ENCODE measurements around the gene HS3ST5.
"Not testable (repeated sequence)": the region's sequence is repeated elsewhere in the genome, so short reads cannot be mapped to it uniquely, and the experiment has no call there.

HS3ST5 gene

GRCh38 chr6:114151064-114151690 lies 191.6 kb downstream of the HS3ST5 start:
- no peak for DNase-seq (ENCODE audit: low read depth)

- DNase-seq (ENCODE audit: low read depth): not testable (repeated sequence)
These were observed 193.6 kb downstream of the HS3ST5 start for GRCh38 chr6:114149182-114149581.

- DNase-seq (ENCODE audit: low read depth): no peak
These were observed 197.7 kb downstream of the HS3ST5 start for GRCh38 chr6:114144887-114145851.

- DNase-seq (ENCODE audit: low read depth): no peak
These were observed 200.6 kb downstream of the HS3ST5 start for GRCh38 chr6:114142258-114142657.

- no peak for DNase-seq (ENCODE audit: low read depth)
These were observed 202.4 kb downstream of the HS3ST5 start for GRCh38 chr6:114140416-114140815.

- no peak for DNase-seq (ENCODE audit: low read depth)
These were observed 204.1 kb downstream of the HS3ST5 start for GRCh38 chr6:114138577-114139248.

- no peak for DNase-seq (ENCODE audit: low read depth)
These were observed 207.4 kb downstream of the HS3ST5 start for GRCh38 chr6:114135363-114135971.

- no peak for DNase-seq (ENCODE audit: low read depth)
These were observed 209.0 kb downstream of the HS3ST5 start for GRCh38 chr6:114133816-114134215.

GRCh38 chr6:114131945-114132344 lies 210.9 kb downstream of the HS3ST5 start:
- no peak for DNase-seq (ENCODE audit: low read depth)

- no peak for DNase-seq (ENCODE audit: low read depth)
These were observed 217.2 kb downstream of the HS3ST5 start for GRCh38 chr6:114125576-114125975.

- no peak for DNase-seq (ENCODE audit: low read depth)
These were observed 220.7 kb downstream of the HS3ST5 start for GRCh38 chr6:114121913-114122662.

- no peak for DNase-seq (ENCODE audit: low read depth)
These were observed 223.8 kb downstream of the HS3ST5 start for GRCh38 chr6:114119056-114119455.

GRCh38 chr6:114115652-114116051 lies 227.2 kb downstream of the HS3ST5 start:
- no peak for DNase-seq (ENCODE audit: low read depth)

- DNase-seq (ENCODE audit: low read depth): peak; percentile 47
These were observed 234.5 kb downstream of the HS3ST5 start for GRCh38 chr6:114108119-114109002.

- DNase-seq (ENCODE audit: low read depth): no peak
These were observed 236.8 kb downstream of the HS3ST5 start for GRCh38 chr6:114106020-114106419.

- no peak for DNase-seq (ENCODE audit: low read depth)
These were observed 241.6 kb downstream of the HS3ST5 start for GRCh38 chr6:114101255-114101654.

GRCh38 chr6:114100215-114100994 lies 242.4 kb downstream of the HS3ST5 start:
- no peak for DNase-seq (ENCODE audit: low read depth)

- DNase-seq (ENCODE audit: low read depth): no peak
These were observed 246.2 kb downstream of the HS3ST5 start for GRCh38 chr6:114096561-114097172.

- DNase-seq (ENCODE audit: low read depth): no peak
These were observed 249.9 kb downstream of the HS3ST5 start for GRCh38 chr6:114092943-114093342.
